Transverse colon (tissue), 4 donors: ENCODE results near the gene NPTXR. TPM values are rescaled to one million over a fixed set of nuclear protein-coding genes. Genes with fewer than 3 reads are reported as not detected.

Experiments
- DNase-seq: peaks from one replicate; pipeline ENCODE4 v3.0.0-alpha.2; 2019
- H3K27ac ChIP-seq, 4 donors: fragments of 200-600 bp; sonication (generic); 2 replicates each; pipeline ENCODE4 v1.5.1; 2016 to 2018; ENCODE audit warnings: inconsistent platforms in 4 of 4
- H3K27me3 ChIP-seq: fragments of 200-600 bp; sonication (generic); 2 replicates; pipeline ENCODE4 v1.5.1; 2017; ENCODE audit warnings: inconsistent platforms
- H3K36me3 ChIP-seq, 4 donors: fragments of 200-600 bp; sonication (generic); 2 replicates each; pipeline ENCODE4 v1.5.1; 2017 to 2019; ENCODE audit warnings: inconsistent platforms in 4 of 4
- H3K4me1 ChIP-seq, 4 donors: fragments of 200-600 bp; sonication (generic); 2 replicates each; pipeline ENCODE4 v1.5.1; 2017 to 2020; ENCODE audit warnings: inconsistent platforms in 4 of 4
- H3K4me3 ChIP-seq, 4 donors: fragments of 200-600 bp; sonication (generic); 1 replicate in 1 of 4; 2 replicates in 3 of 4; pipeline versions ENCODE4 v1.5.1 to v1.6.1; 2017 to 2019; ENCODE audit warnings: inconsistent platforms in 4 of 4
- H3K9me3 ChIP-seq, 2 donors: fragments of 200-600 bp; sonication (generic); 2 replicates each; pipeline ENCODE4 v1.5.1; 2017 to 2019; ENCODE audit warnings: inconsistent platforms in 2 of 2
- CTCF ChIP-seq, 5 experiments: fragments of 200-600 bp in 3 of 5; fragments of 450-650 bp in 2 of 5; sonication (generic) in 3 of 5; IDR thresholded peaks; 1 replicate in 2 of 5; 2 replicates in 3 of 5; pipeline ENCODE4 v1.5.1; 2016 to 2017; ENCODE audit warnings: antibody characterized with exemption in 5 of 5, inconsistent platforms in 3 of 5, mild to moderate bottlenecking in 2 of 5, moderate library complexity in 1 of 5
- EP300 ChIP-seq: sonication (generic); formaldehyde crosslinking; IDR thresholded peaks from one replicate; pipeline ENCODE4 v1.6.1; 2017; ENCODE audit warnings: antibody characterized with exemption, low read depth
- POLR2A ChIP-seq: fragments of 450-650 bp; IDR thresholded peaks from one replicate; pipeline ENCODE4 v1.6.1; 2016; ENCODE audit warnings: antibody characterized with exemption, mild to moderate bottlenecking, moderate library complexity
- POLR2AphosphoS5 ChIP-seq, 3 donors: sonication (generic); formaldehyde crosslinking; IDR thresholded peaks; one replicate each; pipeline ENCODE4 v1.6.1; 2016; ENCODE audit warnings: antibody characterized with exemption in 3 of 3
- WGBS, 2 donors: methylation state at CpG; one replicate each; pipeline ENCODE4 v1.1.5; 2018; ENCODE audit warnings: low coverage in 1 of 2; 5-methylcytosine and 5-hydroxymethylcytosine counted together
- in situ Hi-C, 4 donors: fragments of 200-750 bp; cut with MboI; loops; one replicate each; pipeline versions ENCODE4 v1.15.0 to v1.15.1; 2017; ENCODE audit warnings: low sequenced_read_pairs in 3 of 4, low pct_ligation_motif_present in 1 of 4, low pct_unique_long_range_greater_than_20kb in 1 of 4
- intact Hi-C: fragments of 100-400 bp; cut with DNase I; formaldehyde crosslinking; loops from one replicate; pipeline ENCODE4 v1.15.1; 2023; ENCODE audit warnings: low total_unique reads
- total RNA-seq, 4 donors: library from RNA; depleted of rRNA; stranded (reverse); fragments of >200 nt; gene quantifications; one replicate each; pipeline ENCODE4 v1.1.0, GENCODE V29; 2016

Gene NPTXR
- total RNA-seq, 4 donors from 2014 or later, result 0.75 to 27.9 (median 1.8) TPM

GRCh38 chr22:38832005-38832978, 11.5 kb downstream of the NPTXR start:
- Histone ChIP-seq H3K9me3 (no peaks in the 10 kb centered on the region), H3K36me3 (no peaks in the 10 kb centered on the region), H3K27me3 (no peaks in the 10 kb centered on the region), H3K27ac (no peak overlapping the region), H3K4me3 (no peak overlapping the region), H3K4me1 (no peaks in the 10 kb centered on the region)
- intact Hi-C loops (no loop called here), in situ Hi-C loops (no loop called here)
- 77 to 83% methylated on average over 1 to 30 of the region's 30 CpGs for WGBS, 2 donors
- TF ChIP-seq CTCF (IDR thresholded peaks at IDR 0.05) (no peak), POLR2A (no peak), EP300 (no peak), POLR2AphosphoS5 (IDR thresholded peaks at IDR 0.05) (no peak)
- DNase-seq, result no peak

GRCh38 chr22:38831166-38831945, 12.5 kb downstream of the NPTXR start:
- no peak for DNase-seq
- Histone ChIP-seq H3K9me3 (no peaks in the 10 kb centered on the region), H3K4me1 (no peaks in the 10 kb centered on the region), H3K27ac (no peak overlapping the region), H3K36me3 (no peaks in the 10 kb centered on the region), H3K4me3 (no peak overlapping the region), H3K27me3 (no peaks in the 10 kb centered on the region)
- WGBS, 2 donors, result 71 to 90% methylated on average over 1 to 16 of the region's 16 CpGs
- no peak for TF ChIP-seq CTCF (IDR thresholded peaks at IDR 0.05)
- no peak for TF ChIP-seq POLR2AphosphoS5 (IDR thresholded peaks at IDR 0.05)
- no peak for TF ChIP-seq POLR2A
- TF ChIP-seq EP300, result no peak
- intact Hi-C loops (no loop called here), in situ Hi-C loops (no loop called here)

GRCh38 chr22:38830845-38831108, 13.1 kb downstream of the NPTXR start:
- Histone ChIP-seq H3K4me1 (no peaks in the 10 kb centered on the region), H3K27me3 (no peaks in the 10 kb centered on the region), H3K4me3 (no peak overlapping the region), H3K36me3 (no peaks in the 10 kb centered on the region), H3K27ac (no peak overlapping the region), H3K9me3 (no peaks in the 10 kb centered on the region)
- TF ChIP-seq POLR2A (no peak), EP300 (no peak), POLR2AphosphoS5 (IDR thresholded peaks at IDR 0.05) (no peak), CTCF (IDR thresholded peaks at IDR 0.05) (no peak)
- DNase-seq, result no peak
- intact Hi-C loops, result no loop called here
- in situ Hi-C loops, result no loop called here
- 63% methylated on average over 7 of the region's 7 CpGs; no CpG with 5 or more reads in 1 of the 2 donors for WGBS, 2 donors

- in situ Hi-C loops (no loop called here), intact Hi-C loops (no loop called here)
- H3K9me3 ChIP-seq, result no peaks in the 10 kb centered on the region
- no peak for DNase-seq
- no peaks in the 10 kb centered on the region for H3K4me1 ChIP-seq
- H3K36me3 ChIP-seq, result no peaks in the 10 kb centered on the region
- WGBS, 2 donors, result 83% methylated on average over 15 of the region's 17 CpGs; no CpG with 5 or more reads in 1 of the 2 donors
- TF ChIP-seq POLR2A (no peak), EP300 (no peak), POLR2AphosphoS5 (IDR thresholded peaks at IDR 0.05) (no peak), CTCF (IDR thresholded peaks at IDR 0.05) (no peak)
- H3K4me3 ChIP-seq, result no peak overlapping the region
- no peaks in the 10 kb centered on the region for H3K27me3 ChIP-seq
- H3K27ac ChIP-seq, result no peak overlapping the region
Observed at GRCh38 chr22:38830026-38830844, 13.6 kb downstream of the NPTXR start.
